Astrocyte of the cerebellum (primary cell): ENCODE results near the gene KCNA2.

ENCODE experiments used
- DNase-seq: peaks from one replicate; pipeline ENCODE4 v3.0.0-alpha.2; 2011; ENCODE audit warnings: low read depth
- H3K4me3 ChIP-seq: 2 replicates; pipeline ENCODE4 v1.5.1; 2011; ENCODE audit warnings: mild to moderate bottlenecking, low read depth, low read length, moderate library complexity
- in situ Hi-C: cut with HindIII; loops from 2 replicates; pipeline ENCODE4 v1.10.0; 2017; ENCODE audit warnings: low sequenced_read_pairs
- TF ChIP-seq, protein P1 (sequence below): IDR thresholded peaks from 2 replicates; pipeline ENCODE4 v1.5.1; 2012; ENCODE audit warnings: low read length, low read depth, moderate library complexity, mild to moderate bottlenecking; ENCODE audit errors: missing control alignments

KCNA2 gene

DNA sequence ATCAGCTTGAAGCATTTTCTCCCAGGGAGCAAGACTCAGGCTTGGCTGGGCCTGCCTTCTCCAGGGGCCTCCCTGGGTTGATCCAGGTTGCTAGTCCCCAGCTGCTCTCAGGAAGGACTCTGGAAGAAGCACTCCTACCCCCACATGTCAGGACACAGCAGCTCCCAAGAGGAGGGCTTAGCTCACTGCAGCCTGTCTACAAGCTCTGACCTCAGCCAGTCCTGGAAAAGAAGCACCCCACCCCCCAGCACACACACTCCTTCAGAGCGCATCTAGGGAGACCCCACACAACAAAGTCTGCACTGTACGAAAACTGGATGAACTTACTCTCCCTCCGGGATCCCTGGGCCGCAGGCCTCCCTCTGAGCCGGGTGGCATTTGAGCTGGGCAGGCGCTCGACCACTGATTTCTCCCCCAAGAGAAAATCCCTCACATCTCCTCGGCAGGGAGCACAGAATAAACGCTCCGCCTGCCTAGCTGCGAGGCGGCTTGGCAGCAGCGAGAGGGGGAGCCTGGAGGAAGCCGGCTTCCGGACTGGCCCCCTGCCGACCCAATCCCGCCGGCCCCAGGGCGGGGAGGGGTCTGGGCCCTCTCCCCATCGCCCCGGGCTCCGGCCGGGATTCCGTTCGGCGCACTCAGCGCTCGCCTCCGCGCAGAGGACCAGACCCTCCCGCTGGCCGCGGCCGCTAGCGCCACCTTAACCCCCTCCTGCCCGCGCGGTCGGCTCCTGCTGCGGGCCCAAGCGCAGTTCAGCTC lies at the start of gene KCNA2:
KCNA2 (minus strand) TSS at position 458 of the 756 bp plus-strand sequence. CDS start 1,576 bp downstream, outside the sequence.
- TF ChIP-seq, protein P1, sequence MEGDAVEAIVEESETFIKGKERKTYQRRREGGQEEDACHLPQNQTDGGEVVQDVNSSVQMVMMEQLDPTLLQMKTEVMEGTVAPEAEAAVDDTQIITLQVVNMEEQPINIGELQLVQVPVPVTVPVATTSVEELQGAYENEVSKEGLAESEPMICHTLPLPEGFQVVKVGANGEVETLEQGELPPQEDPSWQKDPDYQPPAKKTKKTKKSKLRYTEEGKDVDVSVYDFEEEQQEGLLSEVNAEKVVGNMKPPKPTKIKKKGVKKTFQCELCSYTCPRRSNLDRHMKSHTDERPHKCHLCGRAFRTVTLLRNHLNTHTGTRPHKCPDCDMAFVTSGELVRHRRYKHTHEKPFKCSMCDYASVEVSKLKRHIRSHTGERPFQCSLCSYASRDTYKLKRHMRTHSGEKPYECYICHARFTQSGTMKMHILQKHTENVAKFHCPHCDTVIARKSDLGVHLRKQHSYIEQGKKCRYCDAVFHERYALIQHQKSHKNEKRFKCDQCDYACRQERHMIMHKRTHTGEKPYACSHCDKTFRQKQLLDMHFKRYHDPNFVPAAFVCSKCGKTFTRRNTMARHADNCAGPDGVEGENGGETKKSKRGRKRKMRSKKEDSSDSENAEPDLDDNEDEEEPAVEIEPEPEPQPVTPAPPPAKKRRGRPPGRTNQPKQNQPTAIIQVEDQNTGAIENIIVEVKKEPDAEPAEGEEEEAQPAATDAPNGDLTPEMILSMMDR = no peak
- no peak for DNase-seq
- in situ Hi-C loops = no loop called here
- peak within 1 kb of the TSS; percentile 42 for H3K4me3 ChIP-seq

DNA sequence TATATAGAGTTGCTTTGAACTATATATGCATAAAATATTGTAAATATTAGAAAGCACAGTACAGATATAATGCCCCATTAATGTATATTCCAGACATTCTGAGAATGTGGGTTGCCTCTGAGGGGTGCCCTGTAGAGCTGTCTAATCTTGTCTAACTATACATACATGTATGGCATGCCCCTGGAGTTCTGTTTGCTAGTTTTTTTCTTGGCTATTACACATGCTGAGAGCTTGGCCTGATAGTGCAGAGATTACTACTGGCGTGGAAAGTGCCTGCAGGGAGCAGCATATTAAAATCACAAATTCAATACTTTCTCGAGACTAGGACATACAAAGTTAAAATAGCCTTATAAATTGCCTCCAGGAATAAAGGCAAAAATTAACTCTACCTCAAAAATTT lies 44.5 kb upstream of the KCNA2 start:
- no peak overlapping the region for H3K4me3 ChIP-seq
- TF ChIP-seq, protein P1 = no peak
- in situ Hi-C loops = no loop called here
- no peak for DNase-seq

DNA sequence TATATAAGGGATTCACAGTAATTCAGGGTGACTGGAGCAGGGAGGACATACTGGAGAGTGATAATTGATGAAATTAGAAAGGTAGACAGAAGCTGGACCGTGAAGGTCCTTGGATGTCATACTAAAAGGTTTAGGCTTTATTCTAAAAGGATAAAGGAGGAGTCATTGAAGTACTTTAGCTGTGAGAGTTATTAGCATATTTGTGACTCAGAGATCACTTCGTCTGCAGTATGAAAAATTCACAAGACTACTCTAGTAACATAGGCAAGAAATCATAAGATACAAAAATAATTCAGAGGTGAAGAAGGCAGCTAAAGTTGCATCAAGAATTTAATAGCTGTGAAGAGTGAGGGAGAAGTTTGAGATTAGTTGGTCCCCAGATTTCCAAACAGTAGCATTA lies 42.3 kb upstream of the KCNA2 start:
- TF ChIP-seq, protein P1 = no peak
- DNase-seq = no peak
- in situ Hi-C loops = no loop called here

DNA sequence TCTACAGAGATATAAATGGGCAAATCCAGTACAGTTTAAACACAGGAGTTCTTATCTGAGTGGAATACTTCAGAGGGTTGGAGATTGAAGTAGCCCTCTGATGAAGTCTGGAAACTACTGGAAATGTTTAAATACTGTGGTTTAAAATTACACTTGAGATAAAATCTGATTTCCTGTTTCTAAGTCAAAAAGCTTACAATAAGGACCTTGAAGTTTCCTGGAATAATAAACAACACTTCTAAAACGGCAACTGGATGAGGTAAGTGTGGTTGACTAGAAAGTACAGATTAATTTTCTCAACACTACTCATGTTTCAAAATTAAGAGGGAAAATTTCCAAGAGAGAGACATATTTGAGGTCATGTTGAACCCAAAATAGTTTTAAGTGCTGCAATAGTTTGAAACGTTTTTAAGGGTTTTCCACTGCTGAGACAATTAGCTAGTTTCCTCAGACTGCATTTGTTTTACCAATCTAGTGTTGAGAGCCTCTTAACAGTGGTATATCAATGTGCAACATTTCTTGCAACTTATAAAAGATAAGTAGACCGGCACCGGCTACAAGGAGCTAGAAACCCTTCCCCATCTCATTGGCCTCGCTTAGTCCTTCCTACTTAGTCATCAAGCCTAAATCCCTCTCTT lies 41.2 kb upstream of the KCNA2 start:
- H3K4me3 ChIP-seq = no peak overlapping the region
- TF ChIP-seq, protein P1 = no peak
- in situ Hi-C loops = no loop called here
- no peak for DNase-seq

More for the DNA sequence above, 42.3 kb upstream of the KCNA2 start:
- H3K4me3 ChIP-seq = no peak overlapping the region

DNA sequence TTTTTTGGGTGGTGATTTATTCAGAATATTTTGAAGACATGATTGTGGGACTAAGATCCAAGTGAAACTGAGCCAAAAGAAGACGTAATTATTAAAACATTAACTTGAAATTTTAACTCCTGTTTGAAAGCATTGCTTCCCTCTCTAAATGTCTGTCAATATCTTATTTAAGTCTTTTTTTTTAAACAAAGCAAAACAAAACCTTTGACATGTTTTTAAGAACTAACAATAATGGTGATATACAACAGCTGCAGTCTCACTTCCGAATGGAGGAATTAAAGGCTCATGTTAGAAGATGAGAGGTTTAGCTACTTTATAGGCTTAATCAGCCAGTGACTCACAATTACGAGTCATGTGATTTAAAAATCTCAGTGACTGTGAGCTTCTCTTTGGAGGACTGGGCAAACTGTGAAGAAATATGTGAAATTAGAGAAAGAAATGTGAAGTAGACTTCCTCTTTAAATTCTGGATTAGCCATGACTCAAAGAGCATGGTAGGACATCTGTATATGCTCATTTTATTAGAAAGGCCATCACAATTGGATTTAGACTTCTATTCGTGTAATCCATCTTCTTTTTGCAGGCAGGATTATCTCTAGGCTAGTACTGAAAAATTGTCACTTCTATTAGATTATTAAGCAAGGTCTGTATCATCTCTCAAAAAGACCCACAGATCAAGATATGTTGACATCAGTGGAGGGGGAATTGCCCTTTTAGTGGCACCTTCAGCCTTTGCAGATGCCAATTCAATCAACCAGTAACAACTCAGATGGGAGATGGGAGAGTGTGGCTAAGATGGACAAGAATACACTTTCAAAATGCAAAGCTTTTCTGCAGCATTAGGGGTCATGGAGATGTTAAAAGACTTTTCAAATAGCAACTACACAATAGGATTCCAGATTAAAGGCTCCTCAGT lies 39.9 kb upstream of the KCNA2 start:
- in situ Hi-C loops = no loop called here
- DNase-seq = no peak
- no peak overlapping the region for H3K4me3 ChIP-seq
- TF ChIP-seq, protein P1 = no peak

DNA sequence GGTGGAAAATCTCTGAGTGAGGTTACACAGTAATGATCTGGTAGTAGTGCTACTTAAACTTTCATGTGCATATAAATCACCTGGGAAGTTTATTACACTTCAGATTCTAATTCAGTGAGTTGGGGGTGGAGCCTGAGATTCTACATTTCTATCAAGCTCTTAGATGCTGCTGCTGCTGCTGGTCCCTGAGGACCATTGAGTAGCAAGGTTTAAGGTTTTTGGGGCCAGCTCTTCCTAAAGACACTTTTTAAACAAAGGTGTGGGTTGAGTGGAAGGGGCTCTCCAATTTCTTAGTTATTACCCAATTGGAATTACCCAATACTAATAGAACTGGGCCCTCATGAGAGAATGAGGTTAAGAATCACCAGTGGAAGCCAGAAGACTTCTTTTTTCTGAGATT lies 39.1 kb upstream of the KCNA2 start:
- in situ Hi-C loops = no loop called here

More for the DNA sequence above, 39.1 kb upstream of the KCNA2 start:
- DNase-seq = no peak
- TF ChIP-seq, protein P1 = no peak
- H3K4me3 ChIP-seq = no peak overlapping the region
